ENCODE results near the gene HSPG2. TPM values are rescaled to one million over a fixed set of nuclear protein-coding genes. Genes with fewer than 3 reads are reported as not detected.

HSPG2 gene
- total and polyA plus RNA-seq, 2 of the 13 experiments (the other 11 are each of a cell fraction or from before 2014, with no cell fraction given) = 9.1 to 13.1 TPM

DNA sequence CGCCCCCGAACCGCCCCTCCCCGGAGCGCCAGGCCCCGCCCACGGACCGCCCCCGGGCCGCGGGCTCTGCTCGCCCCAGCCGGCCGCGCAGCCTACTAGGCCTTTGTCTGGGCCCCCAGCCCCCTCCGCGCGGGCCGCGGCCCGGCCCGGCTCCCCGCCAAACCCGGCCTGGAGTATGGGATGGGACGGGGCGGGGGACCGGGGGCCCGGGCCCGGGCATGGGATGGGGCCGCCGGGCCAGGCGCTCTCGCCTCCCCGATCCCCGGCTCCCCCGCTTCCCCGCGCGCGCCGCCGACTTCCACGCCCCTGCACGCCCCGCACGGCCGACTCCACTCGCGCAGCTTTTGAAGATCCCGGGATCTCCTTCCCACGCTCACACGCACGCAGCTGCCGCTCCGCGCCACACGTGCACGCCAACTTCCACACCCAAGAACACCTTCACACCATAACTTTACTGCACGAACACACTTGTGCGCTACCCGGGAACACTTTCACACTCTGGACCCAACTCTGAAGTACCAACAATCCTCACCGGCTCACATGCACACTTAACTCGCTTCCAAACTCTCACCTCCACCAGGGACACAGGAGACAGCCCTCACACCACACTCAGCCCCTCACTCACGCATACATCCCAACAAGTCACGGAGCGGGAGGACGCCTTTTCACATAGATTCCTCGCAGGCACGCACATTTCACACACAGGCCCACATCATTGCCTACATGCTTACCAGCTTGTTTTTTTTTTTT, 437 bp upstream of the HSPG2 start:
- Histone ChIP-seq H3K9ac (ENCODE audit: insufficient read depth, low read depth, low read length) (peak overlapping the region; percentile 54), H3K4me2 (ENCODE audit: low read depth, low read length) (peak overlapping the region; percentile 91), H3K27me3 (ENCODE audit: control insufficient read depth in 1 of 2, insufficient read depth in 2 of 2, low read length in 2 of 2) (peaks cover 3 to 5% of the 10 kb centered on the region in 2 experiments; a peak in 2 of 5 replicates), H3K9me3 (ENCODE audit: low read length) (no peaks in the 10 kb centered on the region), H3K4me3 (replicated peaks in 1 of 3; ENCODE audit: insufficient read depth in 1 of 3, low read depth in 2 of 3, low read length in 3 of 3) (peak overlapping the region; percentile 31 to 78 (median 68); a peak in 5 of 6 replicates), H3K4me1 (ENCODE audit: insufficient read depth, low read length) (peaks cover 91% of the 10 kb centered on the region), H3K79me2 (ENCODE audit: insufficient read depth, low read length) (peaks cover 29% of the 10 kb centered on the region), H2AFZ (ENCODE audit: low read length) (no peak overlapping the region), H3K36me3 (replicated peaks in 1 of 2; ENCODE audit: control insufficient read depth in 1 of 2, insufficient read depth in 2 of 2, low read length in 2 of 2) (no peaks in the 10 kb centered on the region; a peak in 1 of 5 replicates), H3K27ac (ENCODE audit: extremely low read length, insufficient read depth, low read length) (no peak overlapping the region), H4K20me1 (ENCODE audit: insufficient read depth, low read length) (no peaks in the 10 kb centered on the region)
- FAIRE-seq = no peak
- BruUV-seq (replicated peaks) = no TSS peak
- peak; percentile 72 for DNase-seq (ENCODE audit: low spot score)
- WGBS (ENCODE audit: low lambda C conversion rate) = 22% methylated on average over 22 of the region's 69 CpGs
- in situ Hi-C loops (cut with HindIII; ENCODE audit: extremely low pct_ligation_motif_present, low pct_unique_long_range_greater_than_20kb) = no loop called here
- ChIA-PET CTCF (ENCODE audit: low intra/inter-chr PET ratio, low total read pairs) (no interaction called here), POLR2A (interaction anchor here (2.5 to 10.7 kb wide), 2 partner anchors 10 to 15 kb away, joined by 8 to 105 read pairs; no protein-coding TSS in a partner anchor)
- intact Hi-C loops (cut with micrococcal nuclease; ENCODE audit: unreplicated experiment) = no loop called here
- peak; percentile 56 for ATAC-seq
- TF ChIP-seq, protein P1, sequence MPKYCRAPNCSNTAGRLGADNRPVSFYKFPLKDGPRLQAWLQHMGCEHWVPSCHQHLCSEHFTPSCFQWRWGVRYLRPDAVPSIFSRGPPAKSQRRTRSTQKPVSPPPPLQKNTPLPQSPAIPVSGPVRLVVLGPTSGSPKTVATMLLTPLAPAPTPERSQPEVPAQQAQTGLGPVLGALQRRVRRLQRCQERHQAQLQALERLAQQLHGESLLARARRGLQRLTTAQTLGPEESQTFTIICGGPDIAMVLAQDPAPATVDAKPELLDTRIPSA (CRISPR knock-in tag; IDR thresholded peaks at IDR 0.05; ENCODE audit: borderline replicate concordance) = no peak
- TF ChIP-seq MAFF (IDR thresholded peaks at IDR 0.05; ENCODE audit: low read depth, low read length) (no peak), ZNF180 (CRISPR knock-in tag; IDR thresholded peaks at IDR 0.05; ENCODE audit: borderline replicate concordance, low read depth) (no peak), GATA4 (IDR thresholded peaks at IDR 0.05; ENCODE audit: borderline replicate concordance, low read depth) (no peak), PHF20 (CRISPR knock-in tag; IDR thresholded peaks at IDR 0.05) (no peak), KDM3A (CRISPR knock-in tag; IDR thresholded peaks at IDR 0.05; ENCODE audit: low read depth) (no peak), MAZ (IDR thresholded peaks at IDR 0.05; ENCODE audit: borderline replicate concordance, low read depth, low read length) (peak; percentile 77), MAZ (CRISPR knock-in tag; IDR thresholded peaks at IDR 0.05; ENCODE audit: low read depth) (peak; percentile 51; the same call in 1 of the 2 replicates), ZNF263 (CRISPR knock-in tag; IDR thresholded peaks at IDR 0.05) (no peak), ZNF839 (CRISPR knock-in tag; IDR thresholded peaks at IDR 0.05; ENCODE audit: borderline replicate concordance) (no peak), THYN1 (CRISPR knock-in tag; IDR thresholded peaks at IDR 0.05; ENCODE audit: borderline replicate concordance, low read depth) (no peak)
- TF ChIP-seq, protein P2, sequence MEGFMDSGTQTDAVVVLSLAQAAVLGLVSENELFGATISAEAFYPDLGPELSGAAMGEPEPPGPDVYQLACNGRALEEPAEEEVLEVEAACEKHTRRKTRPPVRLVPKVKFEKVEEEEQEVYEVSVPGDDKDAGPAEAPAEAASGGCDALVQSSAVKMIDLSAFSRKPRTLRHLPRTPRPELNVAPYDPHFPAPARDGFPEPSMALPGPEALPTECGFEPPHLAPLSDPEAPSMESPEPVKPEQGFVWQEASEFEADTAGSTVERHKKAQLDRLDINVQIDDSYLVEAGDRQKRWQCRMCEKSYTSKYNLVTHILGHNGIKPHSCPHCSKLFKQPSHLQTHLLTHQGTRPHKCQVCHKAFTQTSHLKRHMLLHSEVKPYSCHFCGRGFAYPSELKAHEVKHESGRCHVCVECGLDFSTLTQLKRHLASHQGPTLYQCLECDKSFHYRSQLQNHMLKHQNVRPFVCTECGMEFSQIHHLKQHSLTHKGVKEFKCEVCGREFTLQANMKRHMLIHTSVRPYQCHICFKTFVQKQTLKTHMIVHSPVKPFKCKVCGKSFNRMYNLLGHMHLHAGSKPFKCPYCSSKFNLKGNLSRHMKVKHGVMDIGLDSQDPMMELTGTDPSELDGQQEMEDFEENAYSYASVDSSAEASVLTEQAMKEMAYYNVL (CRISPR knock-in tag; IDR thresholded peaks at IDR 0.05; ENCODE audit: borderline replicate concordance) = no peak
- TF ChIP-seq, protein P3, sequence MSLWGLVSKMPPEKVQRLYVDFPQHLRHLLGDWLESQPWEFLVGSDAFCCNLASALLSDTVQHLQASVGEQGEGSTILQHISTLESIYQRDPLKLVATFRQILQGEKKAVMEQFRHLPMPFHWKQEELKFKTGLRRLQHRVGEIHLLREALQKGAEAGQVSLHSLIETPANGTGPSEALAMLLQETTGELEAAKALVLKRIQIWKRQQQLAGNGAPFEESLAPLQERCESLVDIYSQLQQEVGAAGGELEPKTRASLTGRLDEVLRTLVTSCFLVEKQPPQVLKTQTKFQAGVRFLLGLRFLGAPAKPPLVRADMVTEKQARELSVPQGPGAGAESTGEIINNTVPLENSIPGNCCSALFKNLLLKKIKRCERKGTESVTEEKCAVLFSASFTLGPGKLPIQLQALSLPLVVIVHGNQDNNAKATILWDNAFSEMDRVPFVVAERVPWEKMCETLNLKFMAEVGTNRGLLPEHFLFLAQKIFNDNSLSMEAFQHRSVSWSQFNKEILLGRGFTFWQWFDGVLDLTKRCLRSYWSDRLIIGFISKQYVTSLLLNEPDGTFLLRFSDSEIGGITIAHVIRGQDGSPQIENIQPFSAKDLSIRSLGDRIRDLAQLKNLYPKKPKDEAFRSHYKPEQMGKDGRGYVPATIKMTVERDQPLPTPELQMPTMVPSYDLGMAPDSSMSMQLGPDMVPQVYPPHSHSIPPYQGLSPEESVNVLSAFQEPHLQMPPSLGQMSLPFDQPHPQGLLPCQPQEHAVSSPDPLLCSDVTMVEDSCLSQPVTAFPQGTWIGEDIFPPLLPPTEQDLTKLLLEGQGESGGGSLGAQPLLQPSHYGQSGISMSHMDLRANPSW (CRISPR knock-in tag; IDR thresholded peaks at IDR 0.05; ENCODE audit: borderline replicate concordance) = no peak
